Endometrial microvascular endothelial cells (primary cell): ENCODE measurements around the gene CHST8. TPM values are rescaled to one million over a fixed set of nuclear protein-coding genes. Genes with fewer than 3 reads are reported as not detected.
"Not testable (repeated sequence)": the region's sequence is repeated elsewhere in the genome, so short reads cannot be mapped to it uniquely, and the experiment has no call there.

ENCODE experiments used
- in situ Hi-C: cut with HindIII; loops from 2 replicates; pipeline ENCODE4 v1.10.0; 2017; ENCODE audit warnings: low sequenced_read_pairs, low pct_unique_long_range_greater_than_20kb; ENCODE audit errors: inconsistent ontology term
- total RNA-seq: library from RNA; depleted of rRNA; stranded (reverse); fragments of >200 nt; gene quantifications from one replicate; pipeline ENCODE4 v1.2.3, GENCODE V29; 2015; ENCODE audit errors: inconsistent ontology term

The CHST8 gene
- not detected for total RNA-seq

DNA sequence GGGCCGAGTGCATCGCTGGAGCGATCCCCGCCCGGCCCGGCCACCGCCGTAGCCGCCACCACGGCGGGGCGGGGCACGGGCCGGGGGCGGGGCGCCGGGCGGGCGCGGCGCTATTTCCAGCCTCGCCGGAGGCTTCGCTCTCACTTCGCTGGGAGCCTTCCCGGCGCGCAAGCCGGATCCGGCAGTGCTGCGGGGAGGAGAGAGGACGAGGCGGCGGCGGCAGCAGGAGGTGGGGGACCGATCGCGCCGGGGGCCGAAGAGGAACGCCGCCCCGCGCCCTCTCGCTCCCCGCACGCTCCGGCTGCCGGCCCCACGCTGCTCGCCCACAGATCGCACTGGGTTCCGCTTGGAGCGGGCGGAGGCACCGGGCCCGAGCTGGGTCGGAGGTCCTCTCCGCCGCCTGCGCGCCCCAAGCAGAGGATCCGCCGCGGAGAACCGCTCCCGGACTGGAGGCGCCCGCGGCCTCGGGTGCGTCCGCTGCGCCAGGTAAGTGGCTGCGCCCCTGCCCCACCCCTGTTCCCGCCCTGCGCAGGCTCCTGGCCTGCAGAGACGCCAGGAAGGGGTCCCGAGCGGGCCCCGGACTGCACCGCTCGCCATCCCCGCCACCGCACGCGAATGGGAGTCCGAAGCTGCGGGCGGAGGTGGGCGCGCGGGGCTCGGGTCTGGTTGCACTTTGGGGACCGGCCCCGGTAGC is at the start of gene CHST8:
TSS of gene CHST8 (plus strand) at position 143 of the 694 bp plus-strand sequence. CDS start 67,309 bp downstream, outside the sequence.
- in situ Hi-C loops, result no loop called here

DNA sequence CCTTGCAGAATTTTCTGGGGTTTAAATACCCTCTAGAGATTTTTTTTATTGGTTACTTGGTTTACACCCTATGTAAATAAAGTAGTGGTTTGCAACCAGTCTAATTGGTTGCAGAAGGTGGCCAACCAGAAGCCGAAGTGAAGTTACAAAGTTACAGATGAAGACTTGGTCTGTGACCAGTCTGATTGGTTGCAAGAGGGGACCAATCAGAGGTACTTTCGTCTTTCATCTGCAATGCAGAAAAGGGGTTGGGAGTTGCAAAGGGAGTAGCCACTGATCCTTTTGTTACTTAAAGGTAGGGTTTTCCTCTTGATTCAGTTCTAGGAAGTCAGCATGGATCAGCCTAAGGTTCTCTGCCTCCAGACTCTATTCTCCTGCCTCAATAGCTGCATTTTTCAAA is 48.8 kb upstream of the CHST8 start:
- in situ Hi-C loops, result no loop called here

GRCh38 chr19:33574824-33575223 is 46.9 kb upstream of the CHST8 start:
- in situ Hi-C loops, result no loop called here

- in situ Hi-C loops, result no loop called here
These were observed 43.1 kb upstream of the CHST8 start for GRCh38 chr19:33578697-33579096.

- in situ Hi-C loops, result no loop called here
These were observed 41.6 kb upstream of the CHST8 start for GRCh38 chr19:33580026-33580644.

DNA sequence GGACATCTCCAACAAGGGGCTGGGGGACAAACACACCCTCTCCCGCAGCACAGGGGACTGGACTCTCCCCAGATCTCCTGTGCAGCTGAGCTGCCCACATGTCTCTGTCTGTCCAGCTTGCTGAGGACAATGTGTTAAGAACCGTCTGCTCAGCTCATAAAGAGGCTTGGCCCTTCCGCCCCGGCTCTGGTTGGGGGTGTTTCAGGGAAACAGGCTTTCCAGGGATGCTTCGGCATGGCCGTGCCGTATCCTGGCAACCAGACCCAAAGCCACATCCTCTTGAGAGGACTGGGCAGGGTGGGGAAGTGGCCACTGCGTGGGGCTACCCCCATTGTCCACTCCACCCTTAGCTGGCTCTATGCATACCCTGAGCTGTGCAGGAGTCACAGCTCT is 41.1 kb upstream of the CHST8 start:
- in situ Hi-C loops, result no loop called here

- in situ Hi-C loops, result no loop called here
These were observed 38.8 kb upstream of the CHST8 start for GRCh38 chr19:33582914-33583313.

DNA sequence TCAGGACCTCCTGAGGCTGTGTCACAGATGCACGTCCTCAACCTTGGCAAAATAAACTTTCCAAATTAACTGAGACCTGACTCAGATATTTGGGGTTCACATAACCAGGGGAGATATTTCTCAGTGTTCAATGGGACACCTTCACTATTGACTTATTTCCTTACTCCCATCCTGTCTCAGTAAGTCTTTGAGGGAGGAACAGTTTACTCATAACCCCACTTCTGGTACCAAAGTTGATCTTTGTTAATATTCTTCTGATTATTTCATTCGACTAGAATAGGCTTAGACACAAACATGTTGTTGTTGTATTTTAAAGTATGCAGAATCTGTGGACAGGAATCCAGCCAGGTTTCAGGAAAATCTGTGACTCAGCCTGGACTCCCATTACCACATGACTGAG is 34.6 kb upstream of the CHST8 start:
- in situ Hi-C loops, result no loop called here

- in situ Hi-C loops, result no loop called here
These were observed 31.5 kb upstream of the CHST8 start for GRCh38 chr19:33590224-33590623.

DNA sequence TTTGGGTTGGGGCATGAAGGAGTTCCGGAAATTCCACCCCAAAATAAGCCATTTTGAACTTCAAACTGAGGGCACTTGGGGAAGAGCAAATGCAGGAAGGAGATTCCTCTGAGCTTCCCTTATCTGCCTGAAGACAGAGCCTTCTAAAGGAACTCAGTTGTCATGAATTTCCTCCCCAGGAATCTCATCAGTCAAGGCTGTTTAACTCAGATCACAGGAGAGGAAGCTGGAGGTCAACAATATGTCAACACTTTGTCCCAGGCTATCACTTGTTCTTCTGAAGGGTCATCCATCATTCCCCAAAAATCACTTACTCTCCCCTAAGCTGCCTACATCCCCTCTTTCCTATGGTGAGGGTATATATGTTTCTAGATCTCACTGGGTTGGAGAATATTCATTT is 26.0 kb upstream of the CHST8 start:
- in situ Hi-C loops, result no loop called here

- in situ Hi-C loops, result no loop called here
These were observed 20.2 kb upstream of the CHST8 start for GRCh38 chr19:33601583-33601982.

DNA sequence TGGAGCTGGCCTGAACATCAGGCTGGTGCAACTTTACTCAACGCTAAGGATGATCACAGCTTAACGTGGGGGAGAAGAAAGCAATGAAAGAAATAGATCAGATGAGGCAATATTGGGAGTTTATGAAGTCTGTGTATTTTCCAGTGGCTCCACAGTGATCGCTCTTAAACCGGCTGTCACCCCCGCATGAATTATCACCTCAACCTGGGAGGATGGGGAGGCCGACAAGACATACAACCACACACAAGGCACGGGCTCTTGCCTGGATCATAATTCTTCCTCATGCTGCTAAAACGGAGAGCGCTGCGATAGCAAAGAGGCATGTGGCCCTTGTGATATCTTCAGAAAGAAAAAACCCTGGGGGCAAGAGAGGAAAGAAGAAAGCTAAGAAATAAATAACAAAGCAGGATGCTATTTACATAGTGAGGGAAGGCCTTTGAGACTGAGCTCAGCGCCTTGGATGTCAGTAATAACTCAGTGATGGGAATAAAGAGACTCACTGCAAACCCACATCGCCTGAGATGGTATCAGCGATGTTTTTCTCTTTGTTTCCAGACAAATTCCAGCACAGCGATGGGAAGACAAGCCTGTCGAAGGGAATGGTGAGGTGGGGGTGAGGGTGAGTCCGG is 19.1 kb upstream of the CHST8 start:
- in situ Hi-C loops, result no loop called here

- in situ Hi-C loops, result no loop called here
These were observed 18.4 kb upstream of the CHST8 start for GRCh38 chr19:33603377-33603776.

DNA sequence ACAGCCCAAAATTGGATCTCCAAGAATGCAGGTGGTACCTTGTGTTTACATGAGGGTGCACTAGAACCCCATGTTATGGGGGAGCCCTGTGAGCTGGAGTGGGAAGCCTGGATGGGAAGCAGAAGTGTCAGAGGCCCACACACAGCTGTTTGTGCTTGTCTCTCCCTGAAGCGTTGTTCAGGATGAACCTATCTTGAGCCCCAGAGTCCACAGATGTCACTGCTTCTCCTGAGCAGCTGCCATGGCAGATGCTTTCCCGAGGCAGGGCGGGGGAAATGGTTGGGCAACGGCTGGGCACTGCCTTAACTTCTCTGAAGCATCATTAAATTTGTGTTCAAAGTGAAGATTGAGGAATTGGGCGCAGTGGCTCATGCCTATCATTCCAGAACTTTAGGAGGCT is 17.1 kb upstream of the CHST8 start:
- in situ Hi-C loops, result no loop called here

DNA sequence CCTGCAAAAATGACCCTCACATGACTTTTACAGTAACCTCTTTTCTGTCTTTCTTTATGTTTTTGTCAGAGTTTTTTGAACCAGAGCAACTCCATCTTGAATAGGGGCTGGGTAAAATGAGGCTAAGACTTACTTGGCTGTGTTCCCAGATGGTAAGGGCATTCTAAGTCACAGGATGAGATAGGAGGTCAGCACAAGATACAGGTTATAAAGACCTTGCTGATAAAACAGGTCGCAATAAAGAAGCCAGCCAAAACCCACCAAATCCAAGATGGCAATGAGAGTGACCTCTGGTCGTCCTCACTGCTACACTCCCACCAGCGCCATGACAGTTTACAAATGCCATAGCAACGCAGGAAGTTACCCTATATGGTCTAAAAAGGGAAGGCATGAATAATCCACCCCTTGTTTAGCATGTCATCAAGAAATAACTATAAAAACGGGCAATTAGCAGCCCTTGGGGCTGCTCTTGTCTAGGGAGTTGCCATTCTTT is 15.9 kb upstream of the CHST8 start:
- in situ Hi-C loops, result not testable (repeated sequence)

- in situ Hi-C loops, result no loop called here
These were observed 15.2 kb upstream of the CHST8 start for GRCh38 chr19:33606556-33606955.

DNA sequence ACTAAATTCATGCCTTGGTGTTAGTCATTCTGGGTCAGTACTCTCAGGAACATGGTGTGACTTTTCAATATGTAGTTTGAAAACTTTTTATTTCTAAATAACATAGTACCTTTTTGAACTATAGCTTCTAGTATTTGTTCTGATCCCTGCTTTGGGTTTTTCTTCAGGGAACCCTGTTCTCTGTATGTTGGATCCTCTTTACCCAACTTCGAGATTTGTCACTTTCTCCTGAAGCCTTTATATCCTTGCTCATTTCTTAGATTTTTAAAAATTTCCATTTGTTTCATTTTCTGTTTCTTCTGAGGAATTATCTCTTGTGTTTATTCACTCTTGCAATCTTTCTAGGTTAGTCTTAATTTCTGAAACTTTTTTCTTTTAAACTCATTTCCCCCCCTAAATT is 12.4 kb upstream of the CHST8 start:
- in situ Hi-C loops, result no loop called here

DNA sequence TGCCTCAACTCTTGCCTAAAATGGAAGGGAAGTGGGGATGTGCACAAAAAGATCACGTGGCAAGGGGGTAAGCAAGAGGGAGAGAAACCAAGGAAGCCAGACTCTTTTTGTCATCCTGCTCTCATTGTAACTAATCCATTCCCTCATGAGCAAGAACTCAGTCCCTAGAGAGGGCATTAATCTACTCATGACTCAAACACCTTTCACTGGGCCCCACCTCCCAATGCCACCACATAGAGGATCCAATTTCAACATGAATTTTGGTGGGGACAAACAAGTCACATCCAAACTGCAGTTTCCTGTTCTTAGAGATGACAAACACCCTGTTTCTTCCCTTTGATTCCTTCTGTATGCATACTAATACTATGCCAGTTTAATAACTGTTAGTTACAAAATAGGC is 11.2 kb upstream of the CHST8 start:
- in situ Hi-C loops, result no loop called here

GRCh38 chr19:33612928-33613619 is 8.7 kb upstream of the CHST8 start:
- in situ Hi-C loops, result no loop called here

DNA sequence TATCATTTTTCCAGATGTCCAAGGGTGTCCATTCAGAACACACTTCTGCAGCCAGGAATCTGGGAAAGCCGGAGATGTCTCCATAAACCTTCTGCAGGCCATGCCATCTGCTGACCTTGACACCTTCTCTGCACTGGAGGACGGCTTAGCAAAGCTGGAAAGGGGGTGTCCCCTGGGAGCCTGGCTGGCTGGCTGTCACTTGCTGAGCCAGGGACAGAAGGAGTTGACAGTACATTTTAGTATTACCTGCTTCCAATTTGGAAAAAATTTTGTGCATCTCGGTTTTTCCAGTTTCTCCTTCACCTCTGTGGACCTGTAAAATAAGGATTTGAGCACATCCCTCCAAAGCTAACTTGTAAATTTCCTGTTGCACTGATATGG is 8.1 kb upstream of the CHST8 start:
- in situ Hi-C loops, result no loop called here
